Measurements from ENCODE around the gene NPPB. TPM values are rescaled to one million over a fixed set of nuclear protein-coding genes. Genes with fewer than 3 reads are reported as not detected.

NPPB gene
- total and polyA plus RNA-seq, 2 of the 8 experiments (the other 6 are each of a cell fraction or from before 2014, with no cell fraction given) = 0.36 to 0.91 TPM

- TF ChIP-seq SUZ12 (IDR thresholded peaks at IDR 0.05; ENCODE audit: low read length) (no peak), SP1 (IDR thresholded peaks at IDR 0.05; ENCODE audit: low read depth, low read length) (no peak)
Observed at GRCh38 chr1:11835441-11836225, 23.1 kb downstream of the NPPB start (continued).

Data from H1 (cell line).